Limb (tissue), 2 donors: ENCODE measurements around the gene COL4A6.

Source experiments
- DNase-seq, 2 donors: peaks; one replicate each; pipeline ENCODE4 v3.0.0-alpha.2; 2016; ENCODE audit errors: extremely low spot score in 2 of 2

COL4A6 gene

GRCh38 chrX:108160309-108160708 lies 277.9 kb downstream of the COL4A6 start:
- DNase-seq, result no peak

- DNase-seq, result no peak
Measured at GRCh38 chrX:108159028-108159670, 279.1 kb downstream of the COL4A6 start.

- DNase-seq, result no peak
Measured at GRCh38 chrX:108157628-108158027, 280.6 kb downstream of the COL4A6 start.

- DNase-seq, result no peak
Measured at GRCh38 chrX:108156934-108157466, 281.2 kb downstream of the COL4A6 start.

GRCh38 chrX:108156082-108156481 lies 282.1 kb downstream of the COL4A6 start:
- DNase-seq, result no peak

GRCh38 chrX:108148524-108148923 lies 289.7 kb downstream of the COL4A6 start:
- DNase-seq, result no peak

GRCh38 chrX:108138814-108139702 lies 299.2 kb downstream of the COL4A6 start:
- no peak for DNase-seq

GRCh38 chrX:108134724-108135123 lies 303.5 kb downstream of the COL4A6 start:
- DNase-seq, result no peak

- no peak for DNase-seq
Measured at GRCh38 chrX:108132876-108133275, 305.3 kb downstream of the COL4A6 start.

- DNase-seq, result no peak
Measured at GRCh38 chrX:108132034-108132433, 306.2 kb downstream of the COL4A6 start.

- DNase-seq, result no peak
Measured at GRCh38 chrX:108131471-108131870, 306.8 kb downstream of the COL4A6 start.

- DNase-seq, result no peak
Measured at GRCh38 chrX:108130889-108131288, 307.3 kb downstream of the COL4A6 start.

GRCh38 chrX:108127152-108127551 lies 311.1 kb downstream of the COL4A6 start:
- DNase-seq, result no peak

- no peak for DNase-seq
Measured at GRCh38 chrX:108126661-108127060, 311.6 kb downstream of the COL4A6 start.

GRCh38 chrX:108123591-108124366 lies 314.4 kb downstream of the COL4A6 start:
- no peak for DNase-seq

GRCh38 chrX:108122748-108123147 lies 315.5 kb downstream of the COL4A6 start:
- no peak for DNase-seq

- DNase-seq, result no peak
Measured at GRCh38 chrX:108121291-108121690, 316.9 kb downstream of the COL4A6 start.

GRCh38 chrX:108117988-108118387 lies 320.2 kb downstream of the COL4A6 start:
- peak in 1 of 2 donors; percentile 9 for DNase-seq

GRCh38 chrX:108114541-108114940 lies 323.7 kb downstream of the COL4A6 start:
- DNase-seq, result no peak
